Endothelial cell of coronary artery (primary cell): ENCODE results near the gene SPANXC. TPM values are rescaled to one million over a fixed set of nuclear protein-coding genes. Genes with fewer than 3 reads are reported as not detected.

Experiments
- total RNA-seq: library from RNA; depleted of rRNA; stranded (reverse); fragments of >200 nt; gene quantifications from 2 replicates; pipeline ENCODE4 v1.2.3, GENCODE V29; 2014

SPANXC gene
- not detected in 2 replicates for total RNA-seq

GRCh38 chrX:141242417-141242816, at the start of gene SPANXC:
Gene SPANXC (minus strand): TSS chrX:141242517. CDS start chrX:141242457, 60 bp downstream.

Other genes with a start within 250 kb of the SPANXC start
- not detected in 2 replicates for gene SPANXB1, start 239.9 kb downstream of the SPANXC start, total RNA-seq
- 3.5 and 7.0 TPM in 2 replicates for gene LDOC1, start 65.4 kb downstream of the SPANXC start, total RNA-seq